CD4-positive, alpha-beta T cell (primary cell): ENCODE data around the gene FBLN2. TPM values are rescaled to one million over a fixed set of nuclear protein-coding genes. Genes with fewer than 3 reads are reported as not detected.

Experiments
- ATAC-seq: fragments of 200-7000 bp; cut with Tn5 transposase; one replicate; pipeline ENCODE4 v1.10.0; 2022; ENCODE audit warnings: mild to moderate bottlenecking; ENCODE audit not compliant: poor library complexity
- CTCF ChIA-PET: fragments of 350-600 bp; sonication (Branson Sonifier 250); formaldehyde crosslinking; loops from one replicate; lab custom pipeline; 2021; ENCODE audit warnings: antibody characterized with exemption, inconsistent platforms; lab: Charles Lee
- POLR2A ChIA-PET: fragments of 350-600 bp; sonication (Branson Sonifier 250); formaldehyde crosslinking; loops from one replicate; lab custom pipeline; 2021; ENCODE audit warnings: antibody characterized with exemption, inconsistent platforms; lab: Charles Lee
- DNase-seq, 14 experiments: peaks; one replicate each; pipeline ENCODE4 v3.0.0-alpha.2; 2013 to 2020; ENCODE audit warnings: mixed read lengths in 2 of 14
- H3K27ac ChIP-seq, 2 donors: one replicate each; pipeline versions ENCODE4 v1.5.1 to v1.7.0; 2013; ENCODE audit warnings: low read length in 2 of 2, low read depth in 1 of 2, mild to moderate bottlenecking in 1 of 2
- H3K27me3 ChIP-seq, 2 experiments: 1 replicate in 1 of 2; 2 replicates in 1 of 2; pipeline versions ENCODE4 v1.6.1 to v1.7.0; 2013; ENCODE audit warnings: low read length in 2 of 2, control low read depth in 1 of 2, mild to moderate bottlenecking in 1 of 2, moderate library complexity in 1 of 2; ENCODE audit not compliant: insufficient read depth in 2 of 2, control insufficient read depth in 1 of 2
- H3K36me3 ChIP-seq: one replicate; pipeline ENCODE4 v1.6.1; 2013; ENCODE audit warnings: low read length, control low read depth; ENCODE audit not compliant: insufficient read depth
- H3K4me1 ChIP-seq: one replicate; pipeline ENCODE4 v1.6.1; 2013; ENCODE audit warnings: low read length, control low read depth; ENCODE audit not compliant: insufficient read depth
- H3K4me3 ChIP-seq: one replicate; pipeline ENCODE4 v1.5.1; 2013; ENCODE audit warnings: mild to moderate bottlenecking, low read length, moderate library complexity
- H3K9me3 ChIP-seq, 2 experiments: 1 replicate in 1 of 2; 2 replicates in 1 of 2; pipeline versions ENCODE4 v1.6.1 to v1.7.0; 2013; ENCODE audit warnings: low read length in 2 of 2, mild to moderate bottlenecking in 2 of 2, control low read depth in 1 of 2, moderate library complexity in 1 of 2; ENCODE audit not compliant: control insufficient read depth in 1 of 2, insufficient read depth in 1 of 2
- H3K27ac Mint-ChIP-seq: one replicate; pipeline ENCODE4 v1.8.0; 2020; ENCODE audit warnings: mixed read lengths
- H3K27me3 Mint-ChIP-seq: one replicate; pipeline ENCODE4 v1.8.0; 2021; ENCODE audit warnings: mixed read lengths
- H3K36me3 Mint-ChIP-seq: one replicate; pipeline ENCODE4 v1.8.0; 2021; ENCODE audit warnings: low read depth, mixed read lengths
- H3K4me1 Mint-ChIP-seq: one replicate; pipeline ENCODE4 v1.8.0; 2021; ENCODE audit warnings: low read depth, mixed read lengths
- H3K4me3 Mint-ChIP-seq: one replicate; pipeline ENCODE4 v1.8.0; 2020; ENCODE audit warnings: mild to moderate bottlenecking, mixed read lengths
- H3K9me3 Mint-ChIP-seq: one replicate; pipeline ENCODE4 v1.8.0; 2020; ENCODE audit warnings: mixed read lengths
- CTCF ChIP-seq: fragments of 200-600 bp; IDR thresholded peaks from one replicate; pipeline ENCODE4 v1.8.0; 2022; ENCODE audit warnings: antibody characterized with exemption, mild to moderate bottlenecking
- intact Hi-C, 2 experiments: fragments of 100-400 bp; cut with DNase I in 1 of 2; cut with micrococcal nuclease in 1 of 2; formaldehyde crosslinking; loops; one replicate each; pipeline versions ENCODE4 v1.15.1 to v1.9.0; 2023 to 2025; cut with DNase I, micrococcal nuclease
- total RNA-seq, 174 experiments: library from RNA in 2 of 174; stranded (reverse) in 2 of 174; gene quantifications; one replicate each; pipeline ENCODE4 v1.2.3 and lab custom pipeline; 2021 to 2026

The FBLN2 gene
- total RNA-seq, 2 experiments from 2014 or later, result 0.19 to 0.25 TPM

GRCh38 chr3:13633176-13633575 is 84.3 kb downstream of the FBLN2 start:
- no peaks in the 10 kb centered on the region for H3K27me3 ChIP-seq
- DNase-seq, result no peak
- no peak for ATAC-seq
- H3K9me3 Mint-ChIP-seq, result no peaks in the 10 kb centered on the region
- H3K4me1 Mint-ChIP-seq, result no peaks in the 10 kb centered on the region
- H3K4me3 ChIP-seq, result no peak overlapping the region
- H3K4me1 ChIP-seq, result no peaks in the 10 kb centered on the region
- H3K4me3 Mint-ChIP-seq, result no peak overlapping the region
- H3K27ac ChIP-seq, result no peak overlapping the region
- H3K27ac Mint-ChIP-seq, result no peak overlapping the region
- no peaks in the 10 kb centered on the region for H3K27me3 Mint-ChIP-seq
- CTCF ChIA-PET, result no interaction called here
- H3K36me3 Mint-ChIP-seq, result no peaks in the 10 kb centered on the region
- H3K36me3 ChIP-seq, result no peaks in the 10 kb centered on the region
- H3K9me3 ChIP-seq, result no peaks in the 10 kb centered on the region
- POLR2A ChIA-PET, result no interaction called here
- intact Hi-C loops, result no loop called here
- no peak for TF ChIP-seq CTCF

GRCh38 chr3:13634151-13634550 is 85.2 kb downstream of the FBLN2 start:
- H3K27ac ChIP-seq, result no peak overlapping the region
- H3K4me3 Mint-ChIP-seq, result no peak overlapping the region
- POLR2A ChIA-PET, result no interaction called here
- H3K4me1 ChIP-seq, result no peaks in the 10 kb centered on the region
- no peaks in the 10 kb centered on the region for H3K27me3 ChIP-seq
- no peaks in the 10 kb centered on the region for H3K9me3 Mint-ChIP-seq
- H3K36me3 ChIP-seq, result no peaks in the 10 kb centered on the region
- no peak overlapping the region for H3K4me3 ChIP-seq
- no peaks in the 10 kb centered on the region for H3K27me3 Mint-ChIP-seq
- TF ChIP-seq CTCF, result no peak
- CTCF ChIA-PET, result no interaction called here
- no peak overlapping the region for H3K27ac Mint-ChIP-seq
- no peak for DNase-seq
- intact Hi-C loops, result no loop called here
- H3K36me3 Mint-ChIP-seq, result no peaks in the 10 kb centered on the region
- H3K9me3 ChIP-seq, result no peaks in the 10 kb centered on the region
- no peaks in the 10 kb centered on the region for H3K4me1 Mint-ChIP-seq
- ATAC-seq, result no peak

GRCh38 chr3:13634615-13635014 is 85.7 kb downstream of the FBLN2 start:
- no peaks in the 10 kb centered on the region for H3K27me3 Mint-ChIP-seq
- CTCF ChIA-PET, result no interaction called here

More at GRCh38 chr3:13634615-13635014, 85.7 kb downstream of the FBLN2 start:
- DNase-seq, result no peak
- Mint-ChIP-seq H3K4me3 (no peak overlapping the region), H3K36me3 (no peaks in the 10 kb centered on the region), H3K9me3 (no peaks in the 10 kb centered on the region), H3K27ac (no peak overlapping the region), H3K4me1 (no peaks in the 10 kb centered on the region)
- Histone ChIP-seq H3K4me3 (no peak overlapping the region), H3K9me3 (no peaks in the 10 kb centered on the region), H3K4me1 (no peaks in the 10 kb centered on the region), H3K27ac (no peak overlapping the region), H3K27me3 (no peaks in the 10 kb centered on the region), H3K36me3 (no peaks in the 10 kb centered on the region)
- no peak for TF ChIP-seq CTCF
- intact Hi-C loops, result no loop called here
- no peak for ATAC-seq
- POLR2A ChIA-PET, result no interaction called here
